GM19468 (cell line): ENCODE measurements around the gene C11orf97.
"Not testable (repeated sequence)": the region's sequence is repeated elsewhere in the genome, so short reads cannot be mapped to it uniquely, and the experiment has no call there.

Experiments used
- ATAC-seq: cut with Tn5 transposase; IDR thresholded peaks from one replicate; pipeline ENCODE4 v1.9.1; 2021; ENCODE audit warnings: mild to moderate bottlenecking, moderate library complexity, moderate number of reproducible peaks; ENCODE audit not compliant: unreplicated experiment; ENCODE audit errors: extremely low read depth

C11orf97 gene

GRCh38 chr11:94555752-94556329 lies 43.6 kb downstream of the C11orf97 start:
- not testable (repeated sequence) for ATAC-seq

GRCh38 chr11:94557421-94557820 lies 45.2 kb downstream of the C11orf97 start:
- no peak for ATAC-seq

- ATAC-seq: no peak
These were observed 45.7 kb downstream of the C11orf97 start for GRCh38 chr11:94557992-94558391.

- ATAC-seq: no peak
These were observed 46.2 kb downstream of the C11orf97 start for GRCh38 chr11:94558468-94558867.

- no peak for ATAC-seq
These were observed 46.7 kb downstream of the C11orf97 start for GRCh38 chr11:94558932-94559331.

GRCh38 chr11:94559361-94559760 lies 47.1 kb downstream of the C11orf97 start:
- ATAC-seq: no peak

GRCh38 chr11:94560834-94561233 lies 48.6 kb downstream of the C11orf97 start:
- no peak for ATAC-seq

GRCh38 chr11:94563176-94563847 lies 51.1 kb downstream of the C11orf97 start:
- ATAC-seq: no peak

- no peak for ATAC-seq
These were observed 51.7 kb downstream of the C11orf97 start for GRCh38 chr11:94563848-94564467.

- no peak for ATAC-seq
These were observed 55.0 kb downstream of the C11orf97 start, which contains the start of gene PIWIL4 for GRCh38 chr11:94567181-94567670. PIWIL4 (plus strand) TSS chr11:94567368; CDS start chr11:94567519, 151 bp downstream.

- ATAC-seq: no peak
These were observed 55.9 kb downstream of the C11orf97 start for GRCh38 chr11:94568200-94568599.

GRCh38 chr11:94568717-94569116 lies 56.5 kb downstream of the C11orf97 start:
- ATAC-seq: no peak

GRCh38 chr11:94572975-94573374 lies 60.7 kb downstream of the C11orf97 start:
- not testable (repeated sequence) for ATAC-seq

- ATAC-seq: no peak
These were observed 62.1 kb downstream of the C11orf97 start for GRCh38 chr11:94574193-94574961.

- no peak for ATAC-seq
These were observed 64.0 kb downstream of the C11orf97 start for GRCh38 chr11:94576306-94576705.

GRCh38 chr11:94577841-94578240 lies 65.6 kb downstream of the C11orf97 start:
- ATAC-seq: no peak
